Middle frontal gyrus (tissue), 1 donor: ENCODE measurements around the gene GPR161.
"Not testable (repeated sequence)": the region's sequence is repeated elsewhere in the genome, so short reads cannot be mapped to it uniquely, and the experiment has no call there.

Source experiments
- DNase-seq: peaks from one replicate; pipeline ENCODE4 v3.0.0-alpha.2; 2015; ENCODE audit warnings: low spot score; ENCODE audit errors: extremely low spot score

The GPR161 gene

GRCh38 chr1:168088511-168089325 is 48.0 kb downstream of the GPR161 start:
- DNase-seq: no peak

GRCh38 chr1:168087696-168088095 is 49.0 kb downstream of the GPR161 start:
- no peak for DNase-seq

- no peak for DNase-seq
Measured at GRCh38 chr1:168086438-168086837, 50.3 kb downstream of the GPR161 start.

GRCh38 chr1:168085401-168085872 is 51.3 kb downstream of the GPR161 start:
- DNase-seq: no peak

GRCh38 chr1:168084396-168085231 is 52.1 kb downstream of the GPR161 start:
- no peak for DNase-seq

- no peak for DNase-seq
Measured at GRCh38 chr1:168083456-168084325, 53.0 kb downstream of the GPR161 start.

GRCh38 chr1:168082008-168082876 is 54.5 kb downstream of the GPR161 start:
- DNase-seq: peak; percentile 45

GRCh38 chr1:168081373-168082007 is 55.2 kb downstream of the GPR161 start:
- no peak for DNase-seq

- DNase-seq: no peak
Measured at GRCh38 chr1:168079761-168080160, 57.0 kb downstream of the GPR161 start.

- no peak for DNase-seq
Measured at GRCh38 chr1:168069384-168069783, 67.3 kb downstream of the GPR161 start.

GRCh38 chr1:168065506-168065905 is 71.2 kb downstream of the GPR161 start:
- no peak for DNase-seq

- DNase-seq: no peak
Measured at GRCh38 chr1:168064216-168064615, 72.5 kb downstream of the GPR161 start.

GRCh38 chr1:168057921-168058320 is 78.8 kb downstream of the GPR161 start:
- DNase-seq: no peak

- DNase-seq: no peak
Measured at GRCh38 chr1:168057355-168057754, 79.4 kb downstream of the GPR161 start.

GRCh38 chr1:168056152-168056551 is 80.6 kb downstream of the GPR161 start:
- not testable (repeated sequence) for DNase-seq

- no peak for DNase-seq
Measured at GRCh38 chr1:168054117-168054516, 82.6 kb downstream of the GPR161 start.

- DNase-seq: no peak
Measured at GRCh38 chr1:168053681-168054080, 83.0 kb downstream of the GPR161 start.

- no peak for DNase-seq
Measured at GRCh38 chr1:168050880-168051279, 85.8 kb downstream of the GPR161 start.

- no peak for DNase-seq
Measured at GRCh38 chr1:168050307-168050706, 86.4 kb downstream of the GPR161 start.

- DNase-seq: no peak
Measured at GRCh38 chr1:168045311-168045710, 91.4 kb downstream of the GPR161 start.
